Subcutaneous abdominal adipose tissue (tissue), 5 donors: ENCODE results near the gene MSANTD2.
A peak's percentile ranks its signal among the peaks of the same experiment; 100 is the strongest.

Experiments
- H3K27ac ChIP-seq: one replicate; pipeline ENCODE4 v1.7.0; 2013; ENCODE audit warnings: low read depth, mild to moderate bottlenecking, inconsistent platforms, low read length, moderate library complexity
- H3K27me3 ChIP-seq, 5 donors: one replicate each; pipeline ENCODE4 v1.7.0; 2013; ENCODE audit warnings: low read length in 5 of 5, inconsistent platforms in 1 of 5; ENCODE audit not compliant: control insufficient read depth in 5 of 5, insufficient read depth in 4 of 5
- H3K36me3 ChIP-seq, 5 donors: one replicate each; pipeline ENCODE4 v1.7.0; 2013; ENCODE audit warnings: low read length in 5 of 5; ENCODE audit not compliant: control insufficient read depth in 5 of 5, insufficient read depth in 5 of 5
- H3K4me1 ChIP-seq, 5 donors: one replicate each; pipeline ENCODE4 v1.7.0; 2013; ENCODE audit warnings: low read length in 5 of 5, mild to moderate bottlenecking in 3 of 5, moderate library complexity in 1 of 5; ENCODE audit not compliant: control insufficient read depth in 5 of 5, insufficient read depth in 5 of 5
- H3K4me3 ChIP-seq, 5 donors: one replicate each; pipeline ENCODE4 v1.7.0; 2013; ENCODE audit warnings: low read length in 5 of 5, low read depth in 1 of 5
- H3K9ac ChIP-seq, 5 donors: one replicate each; pipeline ENCODE4 v1.7.0; 2013; ENCODE audit warnings: low read length in 5 of 5, mild to moderate bottlenecking in 4 of 5, moderate library complexity in 3 of 5
- H3K9me3 ChIP-seq, 5 donors: one replicate each; pipeline ENCODE4 v1.7.0; 2013; ENCODE audit warnings: low read length in 5 of 5; ENCODE audit not compliant: control insufficient read depth in 5 of 5
- donor health status: healthy.
- donor health status: healthy.
- donor health status: healthy.
- donor health status: healthy.
- donor health status: healthy.

Gene MSANTD2

GRCh38 chr11:124800226-124800929 is at the start of gene MSANTD2:
MSANTD2 (minus strand) TSS chr11:124800406; CDS start chr11:124800380, 26 bp downstream.
- H3K9ac ChIP-seq = peak within 1 kb of the TSS; percentile 81 to 94 (median 90)
- peak within 1 kb of the TSS; percentile 80 to 89 (median 88) for H3K4me3 ChIP-seq
- H3K4me1 ChIP-seq = peaks cover 4 to 29% (median 25%) of the 10 kb centered on the region in 5 donors
- no peaks in the 10 kb centered on the region for H3K9me3 ChIP-seq
- H3K36me3 ChIP-seq = peaks cover 0 to under 1% (median 0%) of the 10 kb centered on the region in 5 donors
- H3K27me3 ChIP-seq = no peaks in the 10 kb centered on the region
- H3K27ac ChIP-seq = peak within 1 kb of the TSS; percentile 96

- Histone ChIP-seq H3K9me3 (no peaks in the 10 kb centered on the region), H3K27ac (no peak overlapping the region), H3K27me3 (peaks cover 45 to 75% (median 61%) of the 10 kb centered on the region in 5 donors), H3K4me3 (no peak overlapping the region), H3K4me1 (peaks cover 0 to 10% (median 7%) of the 10 kb centered on the region in 5 donors), H3K36me3 (no peaks in the 10 kb centered on the region), H3K9ac (no peak overlapping the region)
These were observed 46.0 kb upstream of the MSANTD2 start for GRCh38 chr11:124846070-124846673.

GRCh38 chr11:124844664-124845079 is 44.5 kb upstream of the MSANTD2 start:
- Histone ChIP-seq H3K4me1 (peaks cover 0 to 15% (median 10%) of the 10 kb centered on the region in 5 donors), H3K27ac (no peak overlapping the region), H3K27me3 (peaks cover 54 to 84% (median 70%) of the 10 kb centered on the region in 5 donors), H3K4me3 (peak overlapping the region in 1 of 5 donors; percentile 1), H3K9me3 (no peaks in the 10 kb centered on the region), H3K36me3 (no peaks in the 10 kb centered on the region), H3K9ac (no peak overlapping the region)

- H3K4me1 ChIP-seq = peaks cover 0 to 23% (median 19%) of the 10 kb centered on the region in 5 donors
- peaks cover 60 to 90% (median 75%) of the 10 kb centered on the region in 5 donors for H3K27me3 ChIP-seq
- no peaks in the 10 kb centered on the region for H3K9me3 ChIP-seq
- no peak overlapping the region for H3K4me3 ChIP-seq
- H3K27ac ChIP-seq = no peak overlapping the region
- no peak overlapping the region for H3K9ac ChIP-seq
- no peaks in the 10 kb centered on the region for H3K36me3 ChIP-seq
These were observed 43.4 kb upstream of the MSANTD2 start for GRCh38 chr11:124843616-124843910.

- Histone ChIP-seq H3K9me3 (no peaks in the 10 kb centered on the region), H3K4me3 (no peak overlapping the region), H3K4me1 (peaks cover 0 to 23% (median 19%) of the 10 kb centered on the region in 5 donors), H3K27ac (no peak overlapping the region), H3K9ac (no peak overlapping the region), H3K36me3 (no peaks in the 10 kb centered on the region), H3K27me3 (peaks cover 63 to 86% (median 75%) of the 10 kb centered on the region in 5 donors)
These were observed 42.1 kb upstream of the MSANTD2 start for GRCh38 chr11:124842305-124842704.

- Histone ChIP-seq H3K27me3 (peaks cover 63 to 83% (median 73%) of the 10 kb centered on the region in 5 donors), H3K4me1 (peaks cover 0 to 26% (median 22%) of the 10 kb centered on the region in 5 donors), H3K9ac (no peak overlapping the region), H3K4me3 (no peak overlapping the region), H3K27ac (no peak overlapping the region), H3K9me3 (no peaks in the 10 kb centered on the region), H3K36me3 (no peaks in the 10 kb centered on the region)
These were observed 41.6 kb upstream of the MSANTD2 start for GRCh38 chr11:124841840-124842239.

- H3K4me1 ChIP-seq = peaks cover 0 to 30% (median 24%) of the 10 kb centered on the region in 5 donors
- peaks cover 61 to 77% (median 69%) of the 10 kb centered on the region in 5 donors for H3K27me3 ChIP-seq
- no peaks in the 10 kb centered on the region for H3K36me3 ChIP-seq
- H3K9me3 ChIP-seq = no peaks in the 10 kb centered on the region
- H3K27ac ChIP-seq = no peak overlapping the region
- H3K4me3 ChIP-seq = no peak overlapping the region
- H3K9ac ChIP-seq = no peak overlapping the region
These were observed 41.0 kb upstream of the MSANTD2 start for GRCh38 chr11:124841201-124841600.

GRCh38 chr11:124840666-124841065 is 40.5 kb upstream of the MSANTD2 start:
- Histone ChIP-seq H3K27ac (no peak overlapping the region), H3K27me3 (peaks cover 56 to 72% (median 64%) of the 10 kb centered on the region in 5 donors), H3K9me3 (no peaks in the 10 kb centered on the region), H3K4me1 (peaks cover 0 to 32% (median 26%) of the 10 kb centered on the region in 5 donors), H3K4me3 (no peak overlapping the region), H3K9ac (no peak overlapping the region), H3K36me3 (no peaks in the 10 kb centered on the region)

GRCh38 chr11:124839972-124840621 is 39.9 kb upstream of the MSANTD2 start:
- Histone ChIP-seq H3K9ac (no peak overlapping the region), H3K4me3 (peak overlapping the region in 4 of 5 donors; percentile 38 to 52 (median 46)), H3K27me3 (peaks cover 50 to 66% (median 58%) of the 10 kb centered on the region in 5 donors), H3K36me3 (no peaks in the 10 kb centered on the region), H3K9me3 (no peaks in the 10 kb centered on the region), H3K27ac (no peak overlapping the region), H3K4me1 (peaks cover 0 to 32% (median 26%) of the 10 kb centered on the region in 5 donors)
